ENCODE results near the gene AGTRAP. TPM values are rescaled to one million over a fixed set of nuclear protein-coding genes. Genes with fewer than 3 reads are reported as not detected.

The AGTRAP gene
- total RNA-seq, 2 experiments from 2014 or later: 8.9 to 9.4 TPM

GRCh38 chr1:11793819-11794218 is 57.9 kb downstream of the AGTRAP start:
- no peak overlapping the region for H3K4me3 Mint-ChIP-seq
- ChIA-PET CTCF (no interaction called here), POLR2A (interaction anchor here (1.0 to 3.8 kb wide), 2 partner anchors 9 to 114 kb away, joined by 3 to 17 read pairs; no protein-coding TSS in a partner anchor)

GRCh38 chr1:11794446-11795237 is 58.7 kb downstream of the AGTRAP start:
- H3K9me3 Mint-ChIP-seq: no peaks in the 10 kb centered on the region
- no peaks in the 10 kb centered on the region for H3K27me3 Mint-ChIP-seq
- DNase-seq: no peak
- H3K27ac Mint-ChIP-seq: no peak overlapping the region
- H3K4me3 Mint-ChIP-seq: no peak overlapping the region
- peaks cover 6% of the 10 kb centered on the region for H3K36me3 Mint-ChIP-seq (ENCODE audit: low read depth)
- no peaks in the 10 kb centered on the region for H3K4me1 Mint-ChIP-seq (ENCODE audit: low read depth)
- ATAC-seq: no peak
- POLR2A ChIA-PET: interaction anchor here (1.0 to 3.8 kb wide), 3 partner anchors 9 to 116 kb away, joined by 3 to 17 read pairs (median 3); no protein-coding TSS in a partner anchor
- CTCF ChIA-PET: no interaction called here
- TF ChIP-seq CTCF (IDR thresholded peaks at IDR 0.05): no peak
- intact Hi-C loops (cut with micrococcal nuclease): no loop called here

More at GRCh38 chr1:11793819-11794218, 57.9 kb downstream of the AGTRAP start:
- intact Hi-C loops (cut with micrococcal nuclease): no loop called here
- Mint-ChIP-seq H3K27ac (no peak overlapping the region), H3K27me3 (no peaks in the 10 kb centered on the region), H3K9me3 (no peaks in the 10 kb centered on the region), H3K4me1 (ENCODE audit: low read depth) (no peaks in the 10 kb centered on the region), H3K36me3 (ENCODE audit: low read depth) (peaks cover 6% of the 10 kb centered on the region)
- ATAC-seq: no peak
- TF ChIP-seq CTCF (IDR thresholded peaks at IDR 0.05): no peak
- no peak for DNase-seq

GRCh38 chr1:11795238-11795890 is 59.4 kb downstream of the AGTRAP start:
- ChIA-PET CTCF (no interaction called here), POLR2A (interaction anchor here (1.2 kb wide), 1 partner anchor 115 kb away, joined by 3 read pairs; no protein-coding TSS in a partner anchor)
- no peak for TF ChIP-seq CTCF (IDR thresholded peaks at IDR 0.05)
- ATAC-seq: no peak
- no peak for DNase-seq
- Mint-ChIP-seq H3K27me3 (no peaks in the 10 kb centered on the region), H3K9me3 (no peaks in the 10 kb centered on the region), H3K36me3 (ENCODE audit: low read depth) (peaks cover 6% of the 10 kb centered on the region), H3K4me3 (no peak overlapping the region), H3K27ac (no peak overlapping the region), H3K4me1 (ENCODE audit: low read depth) (no peaks in the 10 kb centered on the region)
- intact Hi-C loops (cut with micrococcal nuclease): no loop called here

GRCh38 chr1:11796036-11796828 is 60.3 kb downstream of the AGTRAP start:
- no peaks in the 10 kb centered on the region for H3K9me3 Mint-ChIP-seq
- POLR2A ChIA-PET: interaction anchor here (0.9 to 1.2 kb wide), 2 partner anchors 112 to 114 kb away, joined by 3 to 6 read pairs; no protein-coding TSS in a partner anchor

More at GRCh38 chr1:11796036-11796828, 60.3 kb downstream of the AGTRAP start:
- Mint-ChIP-seq H3K4me3 (no peak overlapping the region), H3K27ac (no peak overlapping the region), H3K4me1 (ENCODE audit: low read depth) (peaks cover 1% of the 10 kb centered on the region), H3K36me3 (ENCODE audit: low read depth) (peaks cover 10% of the 10 kb centered on the region), H3K27me3 (no peaks in the 10 kb centered on the region)
- intact Hi-C loops (cut with micrococcal nuclease): no loop called here
- ATAC-seq: no peak
- CTCF ChIA-PET: no interaction called here
- no peak for TF ChIP-seq CTCF (IDR thresholded peaks at IDR 0.05)
- no peak for DNase-seq

Measured in activated CD8-positive, alpha-beta T cell treated with anti-CD3 and anti-CD28 coated beads for 36 hours (primary cell).